Measurements from ENCODE around the gene CACNA1S. TPM values are rescaled to one million over a fixed set of nuclear protein-coding genes. Genes with fewer than 3 reads are reported as not detected.

Gene CACNA1S
- total and polyA plus RNA-seq, 2 experiments from 2014 or later, result not detected

GRCh38 chr1:201119206-201120197 is 7.3 kb upstream of the CACNA1S start:
- no peaks in the 10 kb centered on the region for H3K9me3 ChIP-seq (ENCODE audit: low read depth)
- H3K27ac ChIP-seq, result no peak overlapping the region
- 37 to 38% methylated on average over 14 of the region's 14 CpGs for WGBS, 2 experiments (ENCODE audit: low coverage in 1 of 2, low lambda C conversion rate in 2 of 2, missing lambda C conversion rate in 2 of 2)
- peak; percentile 68 for DNase-seq
- H3K36me3 ChIP-seq (ENCODE audit: low read depth), result no peaks in the 10 kb centered on the region
- peaks cover 20% of the 10 kb centered on the region; the same call in 1 of the 2 replicates for H3K27me3 ChIP-seq (replicated peaks; ENCODE audit: insufficient read depth)
- no peaks in the 10 kb centered on the region for H3K79me2 ChIP-seq (ENCODE audit: insufficient read depth)
- H3K4me2 ChIP-seq (ENCODE audit: unreplicated experiment), result no peak overlapping the region
- H3K9ac ChIP-seq, result no peak overlapping the region
- H3K4me1 ChIP-seq (ENCODE audit: insufficient read depth), result no peaks in the 10 kb centered on the region
- no peaks in the 10 kb centered on the region for H3K9me2 ChIP-seq (ENCODE audit: insufficient read depth)
- TF ChIP-seq EZH2phosphoT487 (IDR thresholded peaks at IDR 0.05; ENCODE audit: insufficient read depth, low read depth) (no peak), EZH2 (IDR thresholded peaks at IDR 0.05; ENCODE audit: insufficient read depth, poor library complexity, severe bottlenecking) (no peak)
- H4K20me1 ChIP-seq (ENCODE audit: insufficient read depth), result no peaks in the 10 kb centered on the region
- in situ Hi-C loops (cut with MboI), result no loop called here
- no peaks in the 10 kb centered on the region for H3F3A ChIP-seq (ENCODE audit: insufficient read depth)
- H2AFZ ChIP-seq, result no peak overlapping the region
- H3K4me3 ChIP-seq, result no peak overlapping the region

GRCh38 chr1:201116091-201116490 is 3.9 kb upstream of the CACNA1S start:
- H2AFZ ChIP-seq, result no peak overlapping the region
- no peaks in the 10 kb centered on the region for H3K36me3 ChIP-seq (ENCODE audit: low read depth)
- TF ChIP-seq EZH2 (IDR thresholded peaks at IDR 0.05; ENCODE audit: insufficient read depth, poor library complexity, severe bottlenecking) (no peak), EZH2phosphoT487 (IDR thresholded peaks at IDR 0.05; ENCODE audit: insufficient read depth, low read depth) (no peak)
- no peak for DNase-seq
- 92% methylated on average over 2 of the region's 2 CpGs for WGBS, 2 experiments (ENCODE audit: low coverage in 1 of 2, low lambda C conversion rate in 2 of 2, missing lambda C conversion rate in 2 of 2)
- no peak overlapping the region for H3K27ac ChIP-seq
- no peaks in the 10 kb centered on the region for H3F3A ChIP-seq (ENCODE audit: insufficient read depth)
- H4K20me1 ChIP-seq (ENCODE audit: insufficient read depth), result no peaks in the 10 kb centered on the region
- no peaks in the 10 kb centered on the region for H3K9me2 ChIP-seq (ENCODE audit: insufficient read depth)
- H3K9ac ChIP-seq, result no peak overlapping the region
- in situ Hi-C loops (cut with MboI), result no loop called here
- H3K4me2 ChIP-seq (ENCODE audit: unreplicated experiment), result no peak overlapping the region
- no peaks in the 10 kb centered on the region for H3K9me3 ChIP-seq (ENCODE audit: low read depth)
- H3K4me3 ChIP-seq, result no peak overlapping the region
- H3K79me2 ChIP-seq (ENCODE audit: insufficient read depth), result no peaks in the 10 kb centered on the region
- H3K4me1 ChIP-seq (ENCODE audit: insufficient read depth), result no peaks in the 10 kb centered on the region
- H3K27me3 ChIP-seq (replicated peaks; ENCODE audit: insufficient read depth), result no peaks in the 10 kb centered on the region; the same call in 1 of the 2 replicates

- Histone ChIP-seq H4K20me1 (ENCODE audit: insufficient read depth) (no peaks in the 10 kb centered on the region), H3K4me1 (ENCODE audit: insufficient read depth) (no peaks in the 10 kb centered on the region), H3K4me2 (ENCODE audit: unreplicated experiment) (no peak overlapping the region), H3K79me2 (ENCODE audit: insufficient read depth) (no peaks in the 10 kb centered on the region), H3K9ac (no peak overlapping the region), H3K27me3 (replicated peaks; ENCODE audit: insufficient read depth) (no peaks in the 10 kb centered on the region; the same call in 1 of the 2 replicates), H3K9me2 (ENCODE audit: insufficient read depth) (no peaks in the 10 kb centered on the region), H3F3A (ENCODE audit: insufficient read depth) (no peaks in the 10 kb centered on the region), H3K4me3 (no peak overlapping the region), H3K36me3 (ENCODE audit: low read depth) (no peaks in the 10 kb centered on the region), H3K27ac (no peak overlapping the region), H2AFZ (no peak overlapping the region), H3K9me3 (ENCODE audit: low read depth) (no peaks in the 10 kb centered on the region)
- in situ Hi-C loops (cut with MboI), result no loop called here
- no peak for DNase-seq
- TF ChIP-seq EZH2 (IDR thresholded peaks at IDR 0.05; ENCODE audit: insufficient read depth, poor library complexity, severe bottlenecking) (no peak), EZH2phosphoT487 (IDR thresholded peaks at IDR 0.05; ENCODE audit: insufficient read depth, low read depth) (no peak)
- 96 to 99% methylated on average over 15 to 25 of the region's 25 CpGs for WGBS, 2 experiments (ENCODE audit: low coverage in 1 of 2, low lambda C conversion rate in 2 of 2, missing lambda C conversion rate in 2 of 2)
Measured at GRCh38 chr1:201115390-201115937, 3.2 kb upstream of the CACNA1S start.

- no peaks in the 10 kb centered on the region; the same call in 1 of the 2 replicates for H3K27me3 ChIP-seq (replicated peaks; ENCODE audit: insufficient read depth)
- no peaks in the 10 kb centered on the region for H3K79me2 ChIP-seq (ENCODE audit: insufficient read depth)
- H3K4me2 ChIP-seq (ENCODE audit: unreplicated experiment), result peak overlapping the region; percentile 67
- in situ Hi-C loops (cut with MboI), result no loop called here
- H3K4me3 ChIP-seq, result peak overlapping the region; percentile 75
- H3K9me3 ChIP-seq (ENCODE audit: low read depth), result no peaks in the 10 kb centered on the region
- H4K20me1 ChIP-seq (ENCODE audit: insufficient read depth), result no peaks in the 10 kb centered on the region
- TF ChIP-seq EZH2phosphoT487 (IDR thresholded peaks at IDR 0.05; ENCODE audit: insufficient read depth, low read depth), result no peak
- TF ChIP-seq EZH2 (IDR thresholded peaks at IDR 0.05; ENCODE audit: insufficient read depth, poor library complexity, severe bottlenecking), result no peak
- peak overlapping the region; percentile 90 for H2AFZ ChIP-seq
- H3K9me2 ChIP-seq (ENCODE audit: insufficient read depth), result no peaks in the 10 kb centered on the region
- H3K4me1 ChIP-seq (ENCODE audit: insufficient read depth), result no peaks in the 10 kb centered on the region
- peak; percentile 97 for DNase-seq
- 2% methylated on average over 53 to 88 of the region's 88 CpGs for WGBS, 2 experiments (ENCODE audit: low coverage in 1 of 2, low lambda C conversion rate in 2 of 2, missing lambda C conversion rate in 2 of 2)
- H3K9ac ChIP-seq, result peak overlapping the region; percentile 60
- H3K36me3 ChIP-seq (ENCODE audit: low read depth), result no peaks in the 10 kb centered on the region
- H3F3A ChIP-seq (ENCODE audit: insufficient read depth), result no peaks in the 10 kb centered on the region
- H3K27ac ChIP-seq, result no peak overlapping the region
Measured at GRCh38 chr1:201114245-201115131, 2.3 kb upstream of the CACNA1S start.

Measured in GM23248 (cell line).